Thoracic aorta (tissue), 2 donors: Measurements from ENCODE around the gene S100A12. TPM values are rescaled to one million over a fixed set of nuclear protein-coding genes. Genes with fewer than 3 reads are reported as not detected.

Source experiments
- ATAC-seq: fragments of 150-250 bp; one replicate; pipeline ENCODE4 v1.8.0; 2017; ENCODE audit warnings: low read depth; ENCODE audit not compliant: insufficient number of reproducible peaks, low FRiP score
- DNase-seq: peaks from one replicate; pipeline ENCODE4 v3.0.0-alpha.2; 2020; ENCODE audit warnings: low spot score
- H3K27ac ChIP-seq, 2 donors: fragments of 200-600 bp; sonication (generic); 1 replicate in 1 of 2; 2 replicates in 1 of 2; pipeline ENCODE4 v1.5.1; 2016; ENCODE audit warnings: mild to moderate bottlenecking in 2 of 2, moderate library complexity in 2 of 2
- H3K27me3 ChIP-seq: fragments of 200-600 bp; sonication (generic); replicated peaks from 2 replicates; pipeline ENCODE4 v1.6.0; 2016; ENCODE audit warnings: mild to moderate bottlenecking; ENCODE audit not compliant: insufficient read depth
- H3K36me3 ChIP-seq: fragments of 200-600 bp; sonication (generic); one replicate; pipeline ENCODE4 v1.5.1; 2016
- H3K4me1 ChIP-seq, 2 donors: fragments of 200-600 bp; sonication (generic); 1 replicate in 1 of 2; 2 replicates in 1 of 2; pipeline versions ENCODE4 v1.5.1 to v1.6.0; 2016; ENCODE audit warnings: low read depth in 2 of 2, mild to moderate bottlenecking in 1 of 2; ENCODE audit not compliant: control insufficient read depth in 1 of 2
- H3K4me3 ChIP-seq: fragments of 200-600 bp; sonication (generic); 2 replicates; pipeline ENCODE4 v1.5.1; 2016; ENCODE audit warnings: mild to moderate bottlenecking
- H3K9me3 ChIP-seq: fragments of 200-600 bp; sonication (generic); 2 replicates; pipeline ENCODE4 v1.5.1; 2016
- total RNA-seq, 2 donors: library from RNA; depleted of rRNA; stranded (reverse); fragments of >200 nt; gene quantifications; one replicate each; pipeline versions ENCODE4 v1.1.0 to v1.2.3, GENCODE V29; 2016
- TF ChIP-seq, protein P1 (sequence below): fragments of 200-600 bp; sonication (generic); IDR thresholded peaks from one replicate; pipeline ENCODE4 v1.5.1; 2019; ENCODE audit warnings: antibody characterized with exemption

S100A12 gene
- total RNA-seq, 2 donors from 2014 or later, result 22.5 TPM; not detected in 1

- no peak for ATAC-seq
- H3K9me3 ChIP-seq, result no peaks in the 10 kb centered on the region
- TF ChIP-seq, protein P1, sequence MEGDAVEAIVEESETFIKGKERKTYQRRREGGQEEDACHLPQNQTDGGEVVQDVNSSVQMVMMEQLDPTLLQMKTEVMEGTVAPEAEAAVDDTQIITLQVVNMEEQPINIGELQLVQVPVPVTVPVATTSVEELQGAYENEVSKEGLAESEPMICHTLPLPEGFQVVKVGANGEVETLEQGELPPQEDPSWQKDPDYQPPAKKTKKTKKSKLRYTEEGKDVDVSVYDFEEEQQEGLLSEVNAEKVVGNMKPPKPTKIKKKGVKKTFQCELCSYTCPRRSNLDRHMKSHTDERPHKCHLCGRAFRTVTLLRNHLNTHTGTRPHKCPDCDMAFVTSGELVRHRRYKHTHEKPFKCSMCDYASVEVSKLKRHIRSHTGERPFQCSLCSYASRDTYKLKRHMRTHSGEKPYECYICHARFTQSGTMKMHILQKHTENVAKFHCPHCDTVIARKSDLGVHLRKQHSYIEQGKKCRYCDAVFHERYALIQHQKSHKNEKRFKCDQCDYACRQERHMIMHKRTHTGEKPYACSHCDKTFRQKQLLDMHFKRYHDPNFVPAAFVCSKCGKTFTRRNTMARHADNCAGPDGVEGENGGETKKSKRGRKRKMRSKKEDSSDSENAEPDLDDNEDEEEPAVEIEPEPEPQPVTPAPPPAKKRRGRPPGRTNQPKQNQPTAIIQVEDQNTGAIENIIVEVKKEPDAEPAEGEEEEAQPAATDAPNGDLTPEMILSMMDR, result no peak
- H3K4me3 ChIP-seq, result peak within 1 kb of the TSS; percentile 26
- DNase-seq, result no peak
- H3K27me3 ChIP-seq, result no peaks in the 10 kb centered on the region
- no peaks in the 10 kb centered on the region for H3K36me3 ChIP-seq
- no peaks in the 10 kb centered on the region for H3K4me1 ChIP-seq
- no peak within 1 kb of the TSS for H3K27ac ChIP-seq
These were observed 17.3 kb downstream of the S100A12 start, which contains the start of gene S100A9 for GRCh38 chr1:153357853-153358690. TSS of gene S100A9 (plus strand) at chr1:153357854. CDS start at chr1:153358284, 430 bp downstream.

DNA sequence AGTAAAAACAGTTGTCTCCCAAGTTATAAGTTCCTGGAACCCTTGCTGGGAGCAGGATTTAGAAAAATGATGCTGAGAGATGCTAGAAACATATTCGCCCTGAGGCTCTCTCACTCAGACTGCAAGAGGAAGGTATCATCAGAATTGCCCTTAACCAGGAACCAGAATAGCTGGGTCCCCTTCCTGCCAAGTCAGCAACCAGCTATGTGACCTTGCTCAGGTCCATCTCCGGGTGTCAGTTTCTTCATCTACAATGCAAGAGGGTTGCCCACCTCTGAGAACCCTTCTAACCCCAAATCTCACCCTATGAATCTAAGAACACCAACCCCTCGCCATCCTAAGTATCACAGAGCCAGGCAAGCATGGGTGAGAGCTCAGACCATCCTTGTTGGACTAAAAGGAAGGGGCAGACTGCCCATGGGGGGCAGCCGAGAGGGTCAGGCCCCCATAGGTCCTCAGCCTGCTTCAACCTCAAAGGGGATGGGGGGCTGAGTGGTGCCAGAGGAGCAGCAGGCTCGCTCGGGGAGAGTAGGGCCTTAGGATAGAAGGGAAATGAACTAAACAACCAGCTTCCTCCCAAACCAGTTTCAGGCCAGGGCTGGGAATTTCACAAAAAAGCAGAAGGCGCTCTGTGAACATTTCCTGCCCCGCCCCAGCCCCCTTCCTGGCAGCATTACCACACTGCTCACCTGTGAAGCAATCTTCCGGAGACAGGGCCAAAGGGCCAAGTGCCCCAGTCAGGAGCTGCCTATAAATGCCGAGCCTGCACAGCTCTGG, 18.2 kb downstream of the S100A12 start:
- ATAC-seq, result no peak
- no peaks in the 10 kb centered on the region for H3K36me3 ChIP-seq
- peak overlapping the region; percentile 14 for H3K4me3 ChIP-seq
- no peak for DNase-seq
- H3K4me1 ChIP-seq, result no peaks in the 10 kb centered on the region
- H3K27me3 ChIP-seq, result no peaks in the 10 kb centered on the region
- TF ChIP-seq, protein P1, result no peak
- H3K27ac ChIP-seq, result no peak overlapping the region
- no peaks in the 10 kb centered on the region for H3K9me3 ChIP-seq

DNA sequence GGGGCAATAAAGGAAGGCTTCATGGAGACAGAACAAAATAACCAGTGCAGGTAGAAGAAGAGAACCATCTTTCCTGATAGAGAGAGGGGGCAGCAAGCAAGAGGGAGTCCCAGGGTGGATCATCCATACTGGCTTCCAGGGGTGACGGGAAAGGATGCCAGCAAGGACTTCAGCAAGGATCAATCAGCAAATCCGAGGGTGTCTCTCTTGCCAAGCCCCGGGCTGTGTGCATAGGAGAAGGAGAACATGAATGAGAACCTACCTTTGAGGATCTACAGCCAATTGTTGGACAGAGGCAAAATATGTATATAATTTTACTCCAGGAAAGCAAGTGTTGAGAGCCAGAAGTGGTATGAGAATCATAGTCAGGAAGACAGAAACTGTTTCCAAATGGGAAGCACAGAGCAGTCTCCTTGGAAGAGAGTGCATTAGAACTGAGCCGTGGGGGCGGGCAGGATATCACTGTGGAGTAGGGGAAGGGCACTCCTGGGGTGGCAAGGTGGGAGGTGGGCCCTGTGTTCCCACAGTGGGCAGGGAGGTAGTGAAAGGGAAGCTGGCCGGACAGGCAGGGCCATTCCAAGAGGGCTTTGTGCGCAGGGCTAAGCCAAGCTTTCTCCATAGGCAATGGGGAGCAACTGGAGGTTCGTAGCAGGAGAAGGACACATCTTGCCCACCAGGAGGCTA, 18.9 kb downstream of the S100A12 start:
- Histone ChIP-seq H3K9me3 (no peaks in the 10 kb centered on the region), H3K27me3 (no peaks in the 10 kb centered on the region), H3K4me3 (no peak overlapping the region), H3K4me1 (no peaks in the 10 kb centered on the region), H3K36me3 (no peaks in the 10 kb centered on the region), H3K27ac (no peak overlapping the region)
- ATAC-seq (no peak), DNase-seq (no peak)
- TF ChIP-seq, protein P1, result no peak

- Histone ChIP-seq H3K4me3 (no peak overlapping the region), H3K27me3 (no peaks in the 10 kb centered on the region), H3K9me3 (no peaks in the 10 kb centered on the region), H3K27ac (no peak overlapping the region), H3K4me1 (no peaks in the 10 kb centered on the region), H3K36me3 (no peaks in the 10 kb centered on the region)
- no peak for DNase-seq
- TF ChIP-seq, protein P1, result no peak
- ATAC-seq, result no peak
These were observed 19.9 kb downstream of the S100A12 start for GRCh38 chr1:153355445-153356071.
